H1 (cell line): Measurements from ENCODE around the gene ANK2. TPM values are rescaled to one million over a fixed set of nuclear protein-coding genes. Genes with fewer than 3 reads are reported as not detected.

Experiments
- CHD2 ChIP-seq: IDR thresholded peaks from 2 replicates; pipeline ENCODE4 v1.6.1; 2012; ENCODE audit warnings: low read length, improper control_type of control experiment
- GABPA ChIP-seq: IDR thresholded peaks from 2 replicates; pipeline ENCODE4 v1.6.1; 2011; ENCODE audit warnings: mild to moderate bottlenecking, low read length, moderate library complexity, borderline replicate concordance; ENCODE audit not compliant: insufficient read depth
- RBBP5 ChIP-seq: IDR thresholded peaks from 2 replicates; pipeline ENCODE4 v1.7.1; 2012; ENCODE audit warnings: low read depth, mild to moderate bottlenecking, inconsistent platforms, low read length, moderate library complexity, borderline replicate concordance
- SAP30 ChIP-seq: fragments of 300-600 bp; sonication (generic); IDR thresholded peaks from 2 replicates; pipeline ENCODE4 v1.7.1; 2012; ENCODE audit warnings: low read length, moderate library complexity, mild to moderate bottlenecking, inconsistent platforms; ENCODE audit not compliant: insufficient read depth, insufficient replicate concordance
- polyA plus RNA-seq, 7 experiments: library from polyadenylated mRNA; depleted of rRNA in 3 of 7; stranded (reverse) in 5 of 7; unstranded in 2 of 7; fragments of >200 nt in 5 of 7; fragments of 200-250 nt in 2 of 7; gene quantifications; 1 replicate in 5 of 7; 2 replicates in 1 of 7; 4 replicates in 1 of 7; pipeline versions ENCODE4 v1.2.1 to v1.2.3, GENCODE V29; 2011 to 2013; ENCODE audit warnings: missing spikeins in 2 of 7, mixed read lengths in 2 of 7
- total RNA-seq: library from RNA; stranded (reverse); fragmentation: NEBNext Ultra II Directional; extraction: Animal tissue kit (Norgen Biotek cat#: 25700); gene quantifications from 2 replicates; pipeline ENCODE4 v1.2.1, GENCODE V29; 2021
- TF ChIP-seq, protein P1 (sequence below): fragments of 300-600 bp; sonication (generic); IDR thresholded peaks from 2 replicates; pipeline ENCODE4 v1.7.1; 2012; ENCODE audit warnings: low read length, moderate library complexity, mild to moderate bottlenecking, inconsistent platforms; ENCODE audit not compliant: insufficient replicate concordance
- TF ChIP-seq, protein P2 (sequence below): IDR thresholded peaks from 2 replicates; pipeline ENCODE4 v1.6.1; 2012; ENCODE audit warnings: inconsistent platforms
- TF ChIP-seq, protein P3 (sequence below): IDR thresholded peaks from 2 replicates; pipeline ENCODE4 v1.6.1; 2012; ENCODE audit warnings: low read length, inconsistent platforms

The ANK2 gene
- total and polyA plus RNA-seq, 2 of the 8 experiments (the other 6 are each of a cell fraction or from before 2014, with no cell fraction given): 14.2 to 35.1 TPM

DNA sequence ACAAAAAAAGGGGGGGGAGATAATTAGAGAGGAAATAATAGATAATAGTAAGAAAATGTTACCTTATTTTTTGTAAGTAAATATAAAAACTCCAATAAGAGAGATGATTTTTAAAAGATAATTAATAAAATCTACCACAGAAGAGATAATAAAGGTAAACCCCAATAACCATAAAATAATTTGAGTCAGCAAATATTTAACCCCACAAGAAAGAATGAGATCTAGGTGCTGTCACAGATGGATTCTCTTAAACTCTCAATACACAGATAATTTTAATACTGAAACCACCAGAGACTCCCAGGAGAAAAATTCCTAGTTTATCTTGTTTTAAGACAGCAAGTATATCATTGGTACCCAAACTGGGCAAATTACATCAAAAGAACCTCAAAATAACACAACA lies 341.4 kb downstream of the ANK2 start (continued):
- TF ChIP-seq, protein P1, sequence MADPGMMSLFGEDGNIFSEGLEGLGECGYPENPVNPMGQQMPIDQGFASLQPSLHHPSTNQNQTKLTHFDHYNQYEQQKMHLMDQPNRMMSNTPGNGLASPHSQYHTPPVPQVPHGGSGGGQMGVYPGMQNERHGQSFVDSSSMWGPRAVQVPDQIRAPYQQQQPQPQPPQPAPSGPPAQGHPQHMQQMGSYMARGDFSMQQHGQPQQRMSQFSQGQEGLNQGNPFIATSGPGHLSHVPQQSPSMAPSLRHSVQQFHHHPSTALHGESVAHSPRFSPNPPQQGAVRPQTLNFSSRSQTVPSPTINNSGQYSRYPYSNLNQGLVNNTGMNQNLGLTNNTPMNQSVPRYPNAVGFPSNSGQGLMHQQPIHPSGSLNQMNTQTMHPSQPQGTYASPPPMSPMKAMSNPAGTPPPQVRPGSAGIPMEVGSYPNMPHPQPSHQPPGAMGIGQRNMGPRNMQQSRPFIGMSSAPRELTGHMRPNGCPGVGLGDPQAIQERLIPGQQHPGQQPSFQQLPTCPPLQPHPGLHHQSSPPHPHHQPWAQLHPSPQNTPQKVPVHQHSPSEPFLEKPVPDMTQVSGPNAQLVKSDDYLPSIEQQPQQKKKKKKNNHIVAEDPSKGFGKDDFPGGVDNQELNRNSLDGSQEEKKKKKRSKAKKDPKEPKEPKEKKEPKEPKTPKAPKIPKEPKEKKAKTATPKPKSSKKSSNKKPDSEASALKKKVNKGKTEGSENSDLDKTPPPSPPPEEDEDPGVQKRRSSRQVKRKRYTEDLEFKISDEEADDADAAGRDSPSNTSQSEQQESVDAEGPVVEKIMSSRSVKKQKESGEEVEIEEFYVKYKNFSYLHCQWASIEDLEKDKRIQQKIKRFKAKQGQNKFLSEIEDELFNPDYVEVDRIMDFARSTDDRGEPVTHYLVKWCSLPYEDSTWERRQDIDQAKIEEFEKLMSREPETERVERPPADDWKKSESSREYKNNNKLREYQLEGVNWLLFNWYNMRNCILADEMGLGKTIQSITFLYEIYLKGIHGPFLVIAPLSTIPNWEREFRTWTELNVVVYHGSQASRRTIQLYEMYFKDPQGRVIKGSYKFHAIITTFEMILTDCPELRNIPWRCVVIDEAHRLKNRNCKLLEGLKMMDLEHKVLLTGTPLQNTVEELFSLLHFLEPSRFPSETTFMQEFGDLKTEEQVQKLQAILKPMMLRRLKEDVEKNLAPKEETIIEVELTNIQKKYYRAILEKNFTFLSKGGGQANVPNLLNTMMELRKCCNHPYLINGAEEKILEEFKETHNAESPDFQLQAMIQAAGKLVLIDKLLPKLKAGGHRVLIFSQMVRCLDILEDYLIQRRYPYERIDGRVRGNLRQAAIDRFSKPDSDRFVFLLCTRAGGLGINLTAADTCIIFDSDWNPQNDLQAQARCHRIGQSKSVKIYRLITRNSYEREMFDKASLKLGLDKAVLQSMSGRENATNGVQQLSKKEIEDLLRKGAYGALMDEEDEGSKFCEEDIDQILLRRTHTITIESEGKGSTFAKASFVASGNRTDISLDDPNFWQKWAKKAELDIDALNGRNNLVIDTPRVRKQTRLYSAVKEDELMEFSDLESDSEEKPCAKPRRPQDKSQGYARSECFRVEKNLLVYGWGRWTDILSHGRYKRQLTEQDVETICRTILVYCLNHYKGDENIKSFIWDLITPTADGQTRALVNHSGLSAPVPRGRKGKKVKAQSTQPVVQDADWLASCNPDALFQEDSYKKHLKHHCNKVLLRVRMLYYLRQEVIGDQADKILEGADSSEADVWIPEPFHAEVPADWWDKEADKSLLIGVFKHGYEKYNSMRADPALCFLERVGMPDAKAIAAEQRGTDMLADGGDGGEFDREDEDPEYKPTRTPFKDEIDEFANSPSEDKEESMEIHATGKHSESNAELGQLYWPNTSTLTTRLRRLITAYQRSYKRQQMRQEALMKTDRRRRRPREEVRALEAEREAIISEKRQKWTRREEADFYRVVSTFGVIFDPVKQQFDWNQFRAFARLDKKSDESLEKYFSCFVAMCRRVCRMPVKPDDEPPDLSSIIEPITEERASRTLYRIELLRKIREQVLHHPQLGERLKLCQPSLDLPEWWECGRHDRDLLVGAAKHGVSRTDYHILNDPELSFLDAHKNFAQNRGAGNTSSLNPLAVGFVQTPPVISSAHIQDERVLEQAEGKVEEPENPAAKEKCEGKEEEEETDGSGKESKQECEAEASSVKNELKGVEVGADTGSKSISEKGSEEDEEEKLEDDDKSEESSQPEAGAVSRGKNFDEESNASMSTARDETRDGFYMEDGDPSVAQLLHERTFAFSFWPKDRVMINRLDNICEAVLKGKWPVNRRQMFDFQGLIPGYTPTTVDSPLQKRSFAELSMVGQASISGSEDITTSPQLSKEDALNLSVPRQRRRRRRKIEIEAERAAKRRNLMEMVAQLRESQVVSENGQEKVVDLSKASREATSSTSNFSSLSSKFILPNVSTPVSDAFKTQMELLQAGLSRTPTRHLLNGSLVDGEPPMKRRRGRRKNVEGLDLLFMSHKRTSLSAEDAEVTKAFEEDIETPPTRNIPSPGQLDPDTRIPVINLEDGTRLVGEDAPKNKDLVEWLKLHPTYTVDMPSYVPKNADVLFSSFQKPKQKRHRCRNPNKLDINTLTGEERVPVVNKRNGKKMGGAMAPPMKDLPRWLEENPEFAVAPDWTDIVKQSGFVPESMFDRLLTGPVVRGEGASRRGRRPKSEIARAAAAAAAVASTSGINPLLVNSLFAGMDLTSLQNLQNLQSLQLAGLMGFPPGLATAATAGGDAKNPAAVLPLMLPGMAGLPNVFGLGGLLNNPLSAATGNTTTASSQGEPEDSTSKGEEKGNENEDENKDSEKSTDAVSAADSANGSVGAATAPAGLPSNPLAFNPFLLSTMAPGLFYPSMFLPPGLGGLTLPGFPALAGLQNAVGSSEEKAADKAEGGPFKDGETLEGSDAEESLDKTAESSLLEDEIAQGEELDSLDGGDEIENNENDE: no peak
- TF ChIP-seq, protein P2, sequence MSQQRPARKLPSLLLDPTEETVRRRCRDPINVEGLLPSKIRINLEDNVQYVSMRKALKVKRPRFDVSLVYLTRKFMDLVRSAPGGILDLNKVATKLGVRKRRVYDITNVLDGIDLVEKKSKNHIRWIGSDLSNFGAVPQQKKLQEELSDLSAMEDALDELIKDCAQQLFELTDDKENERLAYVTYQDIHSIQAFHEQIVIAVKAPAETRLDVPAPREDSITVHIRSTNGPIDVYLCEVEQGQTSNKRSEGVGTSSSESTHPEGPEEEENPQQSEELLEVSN: no peak
- no peak for TF ChIP-seq SAP30
- TF ChIP-seq RBBP5: no peak
- TF ChIP-seq GABPA: no peak
- TF ChIP-seq, protein P3, sequence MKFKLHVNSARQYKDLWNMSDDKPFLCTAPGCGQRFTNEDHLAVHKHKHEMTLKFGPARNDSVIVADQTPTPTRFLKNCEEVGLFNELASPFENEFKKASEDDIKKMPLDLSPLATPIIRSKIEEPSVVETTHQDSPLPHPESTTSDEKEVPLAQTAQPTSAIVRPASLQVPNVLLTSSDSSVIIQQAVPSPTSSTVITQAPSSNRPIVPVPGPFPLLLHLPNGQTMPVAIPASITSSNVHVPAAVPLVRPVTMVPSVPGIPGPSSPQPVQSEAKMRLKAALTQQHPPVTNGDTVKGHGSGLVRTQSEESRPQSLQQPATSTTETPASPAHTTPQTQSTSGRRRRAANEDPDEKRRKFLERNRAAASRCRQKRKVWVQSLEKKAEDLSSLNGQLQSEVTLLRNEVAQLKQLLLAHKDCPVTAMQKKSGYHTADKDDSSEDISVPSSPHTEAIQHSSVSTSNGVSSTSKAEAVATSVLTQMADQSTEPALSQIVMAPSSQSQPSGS: no peak
- TF ChIP-seq CHD2: no peak
